ENCODE measurements around the gene RXFP1. TPM values are rescaled to one million over a fixed set of nuclear protein-coding genes. Genes with fewer than 3 reads are reported as not detected.

The RXFP1 gene
- polyA plus RNA-seq, 4 donors = 0.32 to 0.44 (median 0.36) TPM

DNA sequence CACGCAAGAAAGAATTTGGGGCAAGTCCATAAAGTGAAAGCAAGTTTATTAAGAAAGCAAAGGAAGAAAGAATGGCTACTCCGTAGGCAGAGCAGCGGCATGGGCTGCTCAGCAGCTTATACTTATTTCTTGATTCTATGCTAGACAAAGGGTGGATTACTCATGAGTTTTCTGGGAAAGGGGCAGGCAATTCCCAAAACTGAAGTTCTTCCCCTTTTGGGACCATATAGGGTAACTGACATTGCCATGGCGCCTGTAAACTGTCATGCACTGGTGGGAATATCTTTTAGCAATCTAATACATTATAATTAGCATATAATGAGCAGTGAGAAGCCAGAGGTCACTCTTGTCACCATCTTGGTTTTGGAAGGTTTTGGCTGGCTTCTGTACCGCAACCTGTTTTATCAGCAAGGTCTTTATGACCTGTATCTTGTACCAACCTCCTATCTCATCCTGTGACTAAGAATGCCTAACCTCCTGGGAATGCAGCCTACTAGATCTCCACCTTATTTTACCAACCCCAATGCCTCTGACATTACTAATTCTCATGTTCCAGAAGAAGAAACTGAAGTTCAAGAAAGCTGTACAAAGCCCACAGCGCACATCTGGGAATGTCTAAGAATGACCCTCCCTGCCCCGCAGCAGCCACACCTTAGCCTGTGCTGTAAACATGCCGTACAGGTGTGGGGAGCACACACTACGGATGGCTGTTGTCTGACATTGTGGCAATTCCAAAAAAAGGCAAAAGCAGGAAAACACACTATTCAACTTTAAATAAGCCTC is 18.6 kb downstream of the RXFP1 start:
- DNase-seq (ENCODE audit: low read depth in 4 of 4, low spot score in 2 of 4) = no peak

DNA sequence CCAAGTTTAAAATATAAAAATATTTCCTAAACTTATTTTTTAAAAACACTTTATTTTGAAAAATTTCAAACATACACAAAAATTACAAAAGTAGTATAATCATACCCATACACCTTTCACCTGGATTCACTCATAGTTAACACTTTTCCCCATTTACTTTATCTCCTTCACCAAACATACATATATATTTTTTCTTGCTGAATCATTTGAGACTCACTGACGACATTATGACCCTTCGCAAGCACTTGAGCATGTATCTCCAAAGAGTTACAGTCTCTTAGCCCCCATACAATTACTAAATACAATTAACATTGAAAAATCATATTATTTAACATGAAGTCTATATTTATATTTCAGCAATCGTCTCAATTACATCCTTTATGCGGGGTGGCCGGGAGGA is 19.8 kb downstream of the RXFP1 start:
- DNase-seq (ENCODE audit: low read depth in 4 of 4, low spot score in 2 of 4) = no peak

DNA sequence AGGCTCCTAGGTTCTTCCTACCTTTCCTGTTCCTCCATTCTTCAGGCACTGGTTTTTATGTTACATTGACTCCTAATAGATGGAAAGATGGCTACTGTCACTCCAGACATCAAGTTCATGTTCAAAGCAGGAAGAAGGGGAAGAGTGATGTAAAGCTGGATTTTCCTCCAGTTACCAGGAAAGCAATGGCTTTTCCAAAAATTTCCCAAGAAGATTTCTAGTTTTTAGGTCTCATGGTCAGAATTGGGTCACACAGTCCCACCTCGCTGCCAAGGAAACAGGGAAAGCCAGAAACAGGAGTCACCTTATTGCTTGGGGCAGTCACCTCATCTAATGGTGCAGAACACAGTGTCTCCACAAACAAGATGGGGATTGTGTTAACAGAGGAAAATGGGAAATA is 21.5 kb downstream of the RXFP1 start:
- DNase-seq (ENCODE audit: low read depth in 4 of 4, low spot score in 2 of 4) = no peak

- DNase-seq (ENCODE audit: low read depth in 4 of 4, low spot score in 2 of 4) = no peak
Measured at GRCh38 chr4:158544141-158544540, 22.5 kb downstream of the RXFP1 start.

- no peak for DNase-seq (ENCODE audit: low read depth in 4 of 4, low spot score in 2 of 4)
Measured at GRCh38 chr4:158553364-158553763, 31.7 kb downstream of the RXFP1 start.

DNA sequence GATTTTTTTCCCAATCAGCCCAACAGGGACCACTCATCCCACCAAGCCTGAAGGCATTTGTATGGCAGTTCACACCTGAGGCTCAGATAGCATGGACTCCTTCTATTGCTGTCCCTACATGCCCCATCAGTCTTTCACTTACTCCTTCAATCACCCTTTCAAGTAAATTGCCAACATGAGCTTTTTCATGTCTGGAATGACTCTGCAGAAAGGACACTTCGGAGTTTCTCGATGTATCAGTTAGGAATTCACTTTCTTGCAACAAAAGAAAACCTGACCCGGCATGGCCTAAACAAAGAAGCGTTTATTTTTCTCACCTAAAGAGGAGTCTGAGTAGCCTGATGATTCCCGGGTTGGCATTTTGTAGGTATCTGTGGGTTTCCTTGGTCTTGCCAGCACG is 38.6 kb downstream of the RXFP1 start:
- DNase-seq (ENCODE audit: low read depth in 4 of 4, low spot score in 2 of 4) = no peak

- DNase-seq (ENCODE audit: low read depth in 4 of 4, low spot score in 2 of 4) = no peak
Measured at GRCh38 chr4:158566860-158567259, 45.2 kb downstream of the RXFP1 start.

GRCh38 chr4:158571736-158572135 is 50.1 kb downstream of the RXFP1 start:
- DNase-seq (ENCODE audit: low read depth in 4 of 4, low spot score in 2 of 4) = no peak

DNA sequence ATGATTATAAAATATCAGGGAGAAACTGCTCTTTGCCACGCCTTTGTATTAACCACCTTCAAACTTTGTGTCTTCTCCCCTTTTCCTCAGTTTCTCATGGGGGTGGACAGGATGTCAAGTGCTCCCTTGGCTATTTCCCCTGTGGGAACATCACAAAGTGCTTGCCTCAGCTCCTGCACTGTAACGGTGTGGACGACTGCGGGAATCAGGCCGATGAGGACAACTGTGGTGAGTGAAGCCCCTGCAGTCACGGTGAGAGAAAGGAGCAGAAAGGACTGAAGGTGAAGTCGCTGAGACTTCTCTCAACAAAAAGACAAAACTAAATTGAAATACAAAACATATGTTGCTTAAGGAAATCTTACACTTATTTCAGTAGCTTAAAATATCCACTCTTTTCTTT is 50.9 kb downstream of the RXFP1 start:
- DNase-seq (ENCODE audit: low read depth in 4 of 4, low spot score in 2 of 4) = no peak

DNA sequence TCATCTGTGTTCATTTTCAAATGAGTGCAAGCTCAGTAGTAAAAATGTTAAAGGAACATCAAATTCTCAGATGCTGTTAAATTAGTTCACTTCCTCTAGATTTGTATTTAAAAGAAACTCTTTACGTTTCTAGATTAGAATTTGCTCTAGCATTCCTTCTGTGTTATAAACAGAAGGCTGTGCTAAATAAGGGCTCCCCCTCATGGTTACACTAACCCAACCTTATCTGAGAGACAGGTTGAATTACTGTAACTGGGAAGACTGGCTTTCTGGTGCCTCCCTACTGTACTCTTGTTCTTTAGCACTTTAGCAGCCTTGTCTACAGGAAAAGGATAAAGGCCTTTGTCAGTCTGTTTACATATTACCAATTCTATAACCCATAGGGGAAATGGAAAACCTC is 56.8 kb downstream of the RXFP1 start:
- no peak for DNase-seq (ENCODE audit: low read depth in 4 of 4, low spot score in 2 of 4)

GRCh38 chr4:158580064-158580463 is 58.4 kb downstream of the RXFP1 start:
- DNase-seq (ENCODE audit: low read depth in 4 of 4, low spot score in 2 of 4) = no peak

DNA sequence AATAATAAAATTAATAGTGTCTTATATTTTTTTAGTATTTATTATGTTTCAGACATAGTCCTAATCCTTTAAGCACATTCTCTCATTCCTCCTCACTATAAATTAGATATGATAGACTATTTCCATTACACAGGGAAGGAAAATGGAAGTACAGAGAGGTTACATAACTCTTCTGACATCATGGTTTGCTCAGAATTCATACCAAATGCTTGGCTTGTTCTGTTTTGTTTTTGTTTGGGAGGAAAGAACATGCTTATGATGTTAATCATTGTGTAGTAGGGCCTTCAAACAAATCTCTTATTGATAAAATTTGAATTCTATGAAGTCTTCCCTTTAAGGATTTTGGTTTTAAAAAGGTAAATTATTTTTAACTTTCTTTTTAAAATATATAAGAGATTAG is 59.5 kb downstream of the RXFP1 start:
- DNase-seq (ENCODE audit: low read depth in 4 of 4, low spot score in 2 of 4) = no peak

DNA sequence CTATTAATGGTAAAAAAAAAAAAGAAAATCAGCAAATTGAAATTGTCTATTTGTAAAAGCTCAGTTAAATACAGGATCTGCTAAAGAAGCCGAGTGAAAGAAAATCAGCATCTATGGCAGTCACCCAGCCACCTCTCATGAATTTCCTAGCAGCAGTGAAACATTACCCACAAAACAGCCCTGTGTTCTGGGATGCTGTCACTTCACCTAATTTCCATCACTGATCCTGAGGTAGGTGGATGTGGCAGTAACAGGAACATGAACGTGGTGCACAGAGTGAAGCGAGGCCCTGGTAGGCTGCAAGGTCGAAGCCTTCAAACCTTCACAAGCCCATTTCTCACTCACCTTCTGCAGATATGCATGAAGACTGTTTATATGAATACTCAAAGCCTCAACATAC is 65.2 kb downstream of the RXFP1 start:
- no peak for DNase-seq (ENCODE audit: low read depth in 4 of 4, low spot score in 2 of 4)

DNA sequence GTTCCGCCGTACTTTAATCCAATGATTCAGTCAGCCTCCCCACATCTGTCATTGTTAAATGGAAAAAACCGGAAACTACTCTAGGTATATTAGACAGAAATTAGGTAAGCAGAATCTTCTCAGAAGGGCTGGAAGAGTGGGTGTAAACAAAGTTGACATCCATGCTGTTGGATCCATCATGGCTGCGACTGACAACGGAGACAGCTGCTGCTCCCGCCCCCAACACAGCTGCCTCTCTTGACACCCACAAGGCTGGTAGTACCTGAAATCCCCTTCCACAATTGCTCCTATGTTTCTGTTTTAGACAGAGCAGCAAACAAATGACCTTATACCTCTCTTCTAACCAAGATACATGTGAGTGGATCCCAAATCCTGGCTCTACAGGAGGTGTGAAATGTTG is 66.6 kb downstream of the RXFP1 start:
- DNase-seq (ENCODE audit: low read depth in 4 of 4, low spot score in 2 of 4) = no peak

DNA sequence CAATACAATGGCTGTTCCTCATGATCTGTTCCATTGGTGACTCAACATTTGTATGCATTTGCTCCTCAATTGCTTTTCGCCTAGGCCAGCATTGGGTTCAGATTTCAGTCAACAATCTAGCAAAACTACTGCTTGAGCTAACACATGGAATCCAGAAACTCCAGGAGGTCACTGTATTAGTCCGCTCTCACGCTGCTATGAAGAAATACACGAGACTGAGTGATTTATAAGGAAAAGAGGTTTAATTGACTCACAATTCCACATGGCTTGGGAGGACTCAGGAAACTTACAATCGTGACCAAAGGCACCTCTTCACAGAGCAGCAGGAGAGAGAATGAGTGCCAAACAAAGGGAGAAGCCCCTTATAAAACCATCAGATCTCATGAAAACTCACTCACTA is 67.1 kb downstream of the RXFP1 start:
- no peak for DNase-seq (ENCODE audit: low read depth in 4 of 4, low spot score in 2 of 4)

DNA sequence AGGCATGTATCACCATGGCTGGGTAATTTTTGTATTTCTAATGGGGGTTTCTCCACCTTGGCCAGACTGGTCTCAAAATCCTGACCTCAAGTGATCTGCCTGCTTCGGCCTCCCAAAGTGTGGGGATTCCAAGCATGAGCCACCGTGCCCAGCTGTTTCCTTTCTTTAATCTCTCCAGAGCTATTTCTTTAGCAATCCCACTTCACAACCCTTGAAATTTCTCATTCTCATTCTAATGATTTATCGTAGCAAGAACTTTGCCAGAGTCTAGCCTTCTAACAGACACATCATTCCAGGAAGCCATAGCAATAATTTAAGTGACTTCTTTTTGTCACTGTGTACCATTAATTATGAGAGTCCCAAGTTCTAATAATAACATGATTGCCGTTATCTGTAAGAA is 68.6 kb downstream of the RXFP1 start:
- peak in 1 of 4 donors; percentile 6 for DNase-seq (ENCODE audit: low read depth in 4 of 4, low spot score in 2 of 4)

DNA sequence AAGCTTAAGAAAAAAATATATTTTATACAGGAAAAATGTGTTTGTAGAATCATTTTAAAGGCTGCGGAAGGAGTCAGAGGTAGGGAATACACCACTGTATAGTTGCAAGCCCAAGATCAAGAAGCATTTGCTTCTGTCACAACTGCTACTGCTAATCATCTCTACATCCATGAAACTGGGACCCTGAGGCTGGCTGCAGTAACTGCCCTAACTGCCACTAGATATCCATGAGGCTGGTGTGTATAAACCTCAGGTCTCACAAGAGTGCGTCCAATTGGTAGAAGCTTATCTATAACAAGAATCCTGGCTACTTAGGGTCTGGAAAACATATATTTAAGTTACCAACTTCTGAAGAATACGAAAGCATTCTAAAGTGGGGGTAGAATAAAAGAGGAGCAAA is 69.1 kb downstream of the RXFP1 start:
- DNase-seq (ENCODE audit: low read depth in 4 of 4, low spot score in 2 of 4) = no peak

GRCh38 chr4:158597879-158598596 is 76.4 kb downstream of the RXFP1 start:
- DNase-seq (ENCODE audit: low read depth in 4 of 4, low spot score in 2 of 4) = peak in 1 of 4 donors; percentile 4

- no peak for DNase-seq (ENCODE audit: low read depth in 4 of 4, low spot score in 2 of 4)
Measured at GRCh38 chr4:158599150-158599549, 77.5 kb downstream of the RXFP1 start.

DNA sequence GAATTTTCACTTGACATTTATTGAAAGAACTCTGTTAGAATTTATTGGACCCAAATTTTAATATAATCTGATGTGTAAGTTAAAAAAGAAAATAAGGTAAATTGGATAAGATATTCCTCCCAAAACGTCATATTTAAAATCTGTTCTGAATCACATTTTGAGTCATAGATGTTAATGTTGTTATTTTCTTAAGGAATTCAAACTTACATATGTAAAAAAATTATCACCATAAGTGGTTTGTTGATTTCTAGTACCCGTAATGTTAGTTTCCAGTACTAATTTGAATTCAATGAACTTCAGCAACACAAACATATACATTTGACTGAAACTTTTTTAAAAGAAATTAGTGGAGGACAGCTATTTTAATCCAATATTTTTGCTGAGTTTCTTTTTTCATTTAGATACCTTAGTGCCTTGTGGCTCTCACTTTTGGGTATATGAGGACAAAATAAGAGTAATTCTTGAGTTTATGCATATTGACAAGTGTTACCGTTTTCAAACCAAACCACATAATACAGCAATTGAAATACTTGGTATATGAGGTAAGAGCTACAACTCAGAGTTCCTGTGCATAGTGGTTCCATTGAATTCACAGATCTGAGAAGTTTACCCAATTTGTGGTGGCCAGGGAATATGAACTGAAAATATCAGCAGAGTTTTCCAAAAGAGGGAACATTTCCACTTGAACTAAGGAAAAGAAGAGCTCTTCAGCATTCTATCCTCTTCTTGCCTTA is 78.2 kb downstream of the RXFP1 start:
- DNase-seq (ENCODE audit: low read depth in 4 of 4, low spot score in 2 of 4) = no peak

GRCh38 chr4:158604369-158604768 is 82.7 kb downstream of the RXFP1 start:
- no peak for DNase-seq (ENCODE audit: low read depth in 4 of 4, low spot score in 2 of 4)

DNA sequence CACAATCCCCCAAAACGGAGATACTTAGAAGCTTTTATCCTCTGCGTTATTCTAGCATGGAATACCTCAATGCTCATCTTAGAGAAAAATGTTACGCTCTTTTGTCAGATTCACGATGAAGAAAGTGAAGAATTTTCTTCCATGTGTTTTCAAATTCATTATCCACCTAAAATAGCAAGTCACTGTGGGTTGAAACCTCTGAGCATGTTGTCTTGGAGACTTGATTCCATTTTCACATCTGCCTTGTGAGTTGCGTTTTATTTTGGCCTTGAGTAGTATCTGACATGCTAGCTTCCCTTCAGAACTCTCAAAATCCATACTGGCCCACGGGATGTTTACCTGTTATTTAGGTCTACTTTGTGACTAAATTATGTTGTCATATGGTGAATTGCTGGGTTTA is 83.7 kb downstream of the RXFP1 start:
- DNase-seq (ENCODE audit: low read depth in 4 of 4, low spot score in 2 of 4) = no peak
